ENCODE data around the gene IL17F. TPM values are rescaled to one million over a fixed set of nuclear protein-coding genes. Genes with fewer than 3 reads are reported as not detected.

Gene IL17F
- not detected in 2 replicates for total RNA-seq

GRCh38 chr6:52244400-52244799 lies at the start of gene IL17F:
Gene IL17F, minus strand, starts transcription at chr6:52244500. Its CDS starts 71 bp downstream, at chr6:52244429.

GRCh38 chr6:52284460-52285176 lies 40.3 kb upstream of the IL17F start, which contains the start of gene MCM3:
Gene MCM3, minus strand, starts transcription at chr6:52284742. Its CDS starts 68 bp downstream, at chr6:52284674.

Other genes with a start within 250 kb of the IL17F start
- not detected in 2 replicates for gene PKHD1, start 156.9 kb downstream of the IL17F start, total RNA-seq
- gene IL17A, start 58.1 kb downstream of the IL17F start, total RNA-seq = not detected in 2 replicates
- 23.5 and 28.9 TPM in 2 replicates for gene MCM3, start 40.2 kb upstream of the IL17F start, total RNA-seq
- 5.4 and 5.6 TPM in 2 replicates for gene PAQR8, start 117.7 kb upstream of the IL17F start, total RNA-seq
- gene EFHC1, start 175.8 kb upstream of the IL17F start, total RNA-seq = 32.3 and 34.4 TPM in 2 replicates

Data from articular chondrocyte of knee joint (primary cell).